ENCODE data around the gene BNIP3.

GRCh38 chr10:132020456-132020855 lies 38.7 kb upstream of the BNIP3 start:
- TF ChIP-seq CTCF (conservative IDR thresholded peaks at IDR 0.05) (no peak), ZFX (IDR thresholded peaks at IDR 0.05) (no peak)

Measured in C4-2B (cell line).